Superior temporal gyrus (tissue), 1 donor: Measurements from ENCODE around the gene ALPK3.

Experiments used
- DNase-seq: peaks from one replicate; pipeline ENCODE4 v3.0.0-alpha.2; 2016; ENCODE audit errors: extremely low spot score

The ALPK3 gene

DNA sequence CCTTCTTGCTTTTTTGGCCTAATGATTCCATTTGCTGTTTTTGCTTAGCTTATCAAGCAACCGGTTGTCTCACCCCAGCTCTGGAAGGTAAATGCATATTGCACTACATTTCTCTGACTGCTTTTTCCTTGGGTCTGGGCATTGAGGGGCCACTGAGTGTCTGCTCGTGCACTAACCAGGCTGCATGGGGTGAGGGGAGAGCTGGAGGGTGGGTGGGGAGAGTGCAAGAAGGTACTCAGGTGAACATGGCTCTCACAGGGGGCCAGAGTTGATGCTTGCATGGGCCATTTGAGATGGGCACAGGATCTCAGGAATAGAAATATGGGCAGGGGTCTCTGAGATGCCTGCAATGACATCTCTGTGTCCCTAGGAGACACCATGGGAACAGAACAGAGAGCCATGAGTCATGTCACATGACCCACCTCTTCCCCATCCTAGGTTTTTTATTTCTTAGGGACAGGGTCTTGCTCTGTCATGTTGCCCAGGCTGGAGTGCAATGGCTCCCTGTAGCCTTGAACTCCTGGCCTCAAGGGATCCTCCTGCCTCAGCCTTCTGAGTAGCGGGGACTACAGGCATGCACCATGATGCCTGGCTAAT, 6.2 kb downstream of the ALPK3 start:
- no peak for DNase-seq

DNA sequence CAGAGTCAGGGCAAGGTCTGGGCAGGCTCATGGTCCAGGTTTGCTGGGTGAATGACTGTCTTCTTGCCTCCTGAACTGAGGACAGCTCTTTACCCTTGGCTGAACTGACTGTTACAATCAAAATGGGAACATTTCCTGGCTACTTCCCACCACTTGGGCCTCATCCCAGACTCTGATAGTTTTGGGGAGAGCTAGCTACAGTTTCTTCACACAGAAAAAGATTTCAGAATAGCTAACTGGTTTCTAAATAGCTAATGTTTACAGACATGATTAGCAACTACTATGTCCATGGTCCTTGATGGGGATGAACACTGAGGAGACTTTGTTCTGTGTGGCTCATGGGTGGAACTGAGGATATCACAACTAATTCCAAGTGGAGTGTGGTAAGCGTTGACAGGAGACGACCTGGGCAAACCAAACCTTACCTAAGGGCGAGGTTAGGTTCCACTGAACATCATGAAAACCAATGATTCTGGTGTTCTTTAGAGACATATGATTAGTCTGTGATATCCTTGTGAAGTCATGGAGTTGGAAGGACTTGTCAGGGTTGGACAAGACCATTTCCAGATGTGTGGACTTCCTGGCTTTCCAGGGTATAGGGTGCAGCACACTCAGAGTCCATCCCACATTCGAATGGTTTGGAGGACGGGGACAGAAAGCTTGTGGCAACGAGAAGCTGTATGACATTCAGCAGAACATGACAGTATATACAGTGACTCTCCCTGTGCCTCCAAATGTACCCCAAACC, 7.3 kb downstream of the ALPK3 start:
- peak; percentile 61 for DNase-seq

DNA sequence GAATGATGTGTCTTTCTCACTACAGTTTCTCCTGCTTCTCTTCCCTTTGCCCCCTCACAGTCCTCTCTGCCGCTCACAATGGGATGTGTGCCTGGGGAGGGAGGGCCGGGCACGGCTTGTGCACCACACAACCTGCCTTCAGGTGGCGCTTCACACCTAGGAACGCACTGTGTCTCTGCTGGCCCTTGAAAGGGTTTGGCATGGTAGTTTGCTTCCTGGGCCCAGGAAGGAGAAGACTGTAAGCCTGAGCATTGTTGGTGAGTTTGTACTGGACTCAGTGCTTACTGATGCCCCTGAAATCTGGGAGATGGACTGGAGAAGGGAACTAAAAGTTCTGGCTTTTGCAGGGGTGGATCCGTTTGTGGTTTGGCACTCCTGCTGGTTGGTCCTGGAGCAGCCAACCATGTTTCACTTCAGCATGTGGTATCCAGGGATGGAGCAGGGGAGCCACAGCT, 9.2 kb downstream of the ALPK3 start:
- DNase-seq = no peak

DNA sequence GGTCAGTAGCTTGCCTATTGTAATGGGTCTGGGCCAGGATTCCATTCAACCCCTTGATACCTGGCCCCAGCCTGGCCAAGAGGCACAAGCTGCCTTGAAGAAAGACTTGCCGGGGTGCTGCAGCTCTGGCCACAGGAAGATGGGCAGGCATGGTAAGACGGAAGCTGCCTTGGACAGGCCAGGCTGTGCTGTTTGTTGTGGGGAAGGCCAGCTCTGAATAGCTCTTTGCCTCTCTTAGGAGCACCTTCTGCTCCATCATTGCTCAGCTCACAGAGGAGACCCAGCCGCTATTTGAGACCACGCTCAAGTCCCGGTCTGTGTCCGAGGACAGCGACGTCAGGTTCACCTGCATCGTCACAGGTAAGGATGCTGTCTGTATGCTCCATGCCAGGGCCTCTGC, 10.1 kb downstream of the ALPK3 start:
- DNase-seq = no peak

DNA sequence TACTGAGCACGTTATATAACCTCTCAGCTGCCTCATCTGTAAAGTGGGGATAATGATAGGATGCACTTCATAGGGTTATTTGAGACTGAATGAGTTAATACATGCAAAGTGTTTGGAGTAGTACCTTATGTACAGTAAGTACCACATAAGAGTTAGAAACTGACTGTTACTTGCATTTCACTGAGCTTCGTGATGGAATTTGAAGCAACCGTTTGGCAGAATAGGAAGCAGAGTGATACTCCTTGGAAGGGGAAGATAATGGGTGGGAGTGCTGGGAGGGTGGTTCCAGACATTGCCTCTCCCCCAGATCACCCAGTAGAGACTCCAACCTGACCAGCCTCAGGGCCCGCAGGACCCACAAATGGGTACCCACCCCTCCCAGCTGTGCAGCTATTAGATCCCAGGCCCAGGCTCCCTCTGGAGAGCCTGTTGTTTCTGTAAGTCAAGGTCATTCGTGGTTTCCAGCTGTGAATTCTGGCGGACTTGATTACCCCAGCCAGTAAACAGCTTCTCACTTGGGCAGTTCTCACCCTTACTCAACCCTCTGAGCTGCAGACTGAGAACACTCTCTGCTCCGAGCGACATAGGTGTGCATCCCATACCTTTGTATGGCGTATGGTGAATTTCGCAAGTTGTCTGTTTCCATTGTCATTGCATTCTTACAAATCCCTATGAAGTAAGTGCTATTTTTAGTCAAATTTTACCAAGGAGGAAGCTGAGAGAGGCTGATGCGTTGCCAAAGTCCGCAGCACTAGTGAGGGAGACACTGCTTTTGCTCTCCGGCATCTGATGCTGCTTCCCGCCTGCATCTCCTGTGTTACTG, 11.1 kb downstream of the ALPK3 start:
- no peak for DNase-seq

DNA sequence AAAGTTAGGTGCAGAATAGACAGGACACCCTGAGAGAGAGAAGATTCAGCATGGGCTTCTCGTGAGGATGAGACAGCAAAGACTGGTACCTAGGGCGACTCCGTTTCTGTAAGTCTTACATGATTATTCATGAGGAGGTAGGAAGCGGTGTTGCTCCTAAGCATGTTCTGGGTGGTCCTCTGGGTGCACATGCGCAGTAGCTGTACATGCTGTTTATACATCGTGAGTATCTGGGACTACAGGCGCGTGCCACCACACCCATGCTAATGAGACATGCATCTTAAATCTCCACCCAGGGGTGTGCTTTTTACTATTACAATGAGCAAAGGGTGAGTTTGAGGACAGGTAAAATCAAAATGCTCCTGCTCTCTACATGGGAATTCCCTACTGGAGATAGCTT, 12.3 kb downstream of the ALPK3 start:
- no peak for DNase-seq

DNA sequence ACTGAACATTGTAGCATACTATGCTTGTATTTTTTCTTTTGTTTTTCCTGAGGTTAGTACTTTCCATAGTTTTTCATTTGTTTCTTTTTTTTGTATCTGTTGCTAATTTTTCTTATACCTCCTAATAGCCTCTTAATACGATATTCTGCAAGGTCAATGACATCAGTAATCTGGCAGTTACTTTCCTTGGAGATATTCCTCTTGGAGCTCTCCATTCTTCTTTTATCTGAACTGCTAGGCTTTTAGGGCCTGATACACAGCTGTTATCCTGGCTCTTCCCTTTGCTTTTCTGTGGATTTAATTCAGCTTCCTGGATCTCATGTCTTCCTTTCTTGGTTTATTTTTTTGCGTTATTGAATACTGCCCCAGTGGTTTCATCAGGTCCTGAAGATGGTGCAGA, 12.9 kb downstream of the ALPK3 start:
- DNase-seq = no peak

DNA sequence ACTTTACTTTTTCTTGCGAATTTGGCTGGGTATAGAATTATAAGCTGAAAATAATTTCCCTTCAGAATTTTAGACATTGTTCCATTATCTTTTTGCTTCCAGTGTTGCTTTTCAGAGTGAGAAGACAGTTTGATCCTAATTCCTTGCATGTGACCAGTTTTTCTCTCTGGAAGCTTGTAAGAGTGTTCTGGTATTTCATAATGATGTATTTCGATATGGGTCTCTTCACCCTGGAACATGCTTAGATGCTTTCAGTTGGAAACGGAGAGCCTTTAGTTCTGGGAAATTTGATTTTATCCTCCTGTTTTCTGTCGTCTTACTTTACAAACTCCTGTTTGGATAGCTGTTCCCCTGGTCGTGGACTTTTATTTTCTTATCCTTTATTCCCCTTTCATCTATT, 13.9 kb downstream of the ALPK3 start:
- DNase-seq = no peak

DNA sequence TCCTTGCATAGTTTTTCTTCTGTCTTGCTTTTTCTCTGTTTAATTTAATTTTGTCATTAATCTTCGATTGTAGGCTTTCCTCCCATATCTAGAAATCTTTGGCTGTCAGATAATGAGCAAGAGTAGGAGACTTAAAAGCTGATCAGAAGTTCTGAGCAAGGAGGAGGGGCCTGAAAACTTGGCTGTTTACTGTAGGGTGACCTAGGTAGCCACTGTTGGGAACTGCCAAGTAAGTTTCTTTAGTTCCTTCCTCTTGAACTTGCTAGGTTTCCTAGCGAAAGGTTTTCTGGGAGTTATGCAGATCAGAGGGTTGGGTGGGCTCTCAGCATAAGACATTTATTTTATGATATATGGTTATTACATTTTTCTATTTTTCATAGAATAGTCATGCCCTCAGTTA, 14.5 kb downstream of the ALPK3 start:
- DNase-seq = no peak

DNA sequence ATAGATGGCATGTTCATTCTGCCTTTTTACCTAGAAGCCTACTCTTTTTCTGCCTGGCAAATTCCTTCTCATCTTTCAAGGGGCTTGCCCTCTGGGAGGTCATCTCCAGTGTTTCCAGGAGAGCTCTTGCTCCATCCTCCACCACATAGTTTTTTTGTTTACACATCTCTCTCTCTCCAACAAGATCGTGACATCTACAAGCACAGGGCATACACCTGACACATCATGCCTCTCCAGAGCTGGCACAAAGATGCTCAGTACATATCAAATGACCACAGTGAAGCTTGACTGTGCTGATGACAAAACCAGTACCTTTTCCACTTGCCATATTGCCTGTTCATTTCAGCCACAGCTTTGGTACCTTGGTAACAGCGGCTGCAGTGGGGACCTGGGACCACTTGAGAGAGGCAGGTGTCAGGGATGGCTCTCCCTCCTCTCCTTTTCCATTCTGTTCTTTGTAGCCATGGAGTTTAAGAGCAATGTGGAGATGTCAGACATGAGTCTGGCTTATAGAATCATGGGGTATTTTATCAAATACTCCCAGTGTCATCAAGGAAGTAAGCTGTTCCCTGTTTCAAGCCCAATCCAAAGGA, 15.4 kb downstream of the ALPK3 start:
- DNase-seq = no peak

DNA sequence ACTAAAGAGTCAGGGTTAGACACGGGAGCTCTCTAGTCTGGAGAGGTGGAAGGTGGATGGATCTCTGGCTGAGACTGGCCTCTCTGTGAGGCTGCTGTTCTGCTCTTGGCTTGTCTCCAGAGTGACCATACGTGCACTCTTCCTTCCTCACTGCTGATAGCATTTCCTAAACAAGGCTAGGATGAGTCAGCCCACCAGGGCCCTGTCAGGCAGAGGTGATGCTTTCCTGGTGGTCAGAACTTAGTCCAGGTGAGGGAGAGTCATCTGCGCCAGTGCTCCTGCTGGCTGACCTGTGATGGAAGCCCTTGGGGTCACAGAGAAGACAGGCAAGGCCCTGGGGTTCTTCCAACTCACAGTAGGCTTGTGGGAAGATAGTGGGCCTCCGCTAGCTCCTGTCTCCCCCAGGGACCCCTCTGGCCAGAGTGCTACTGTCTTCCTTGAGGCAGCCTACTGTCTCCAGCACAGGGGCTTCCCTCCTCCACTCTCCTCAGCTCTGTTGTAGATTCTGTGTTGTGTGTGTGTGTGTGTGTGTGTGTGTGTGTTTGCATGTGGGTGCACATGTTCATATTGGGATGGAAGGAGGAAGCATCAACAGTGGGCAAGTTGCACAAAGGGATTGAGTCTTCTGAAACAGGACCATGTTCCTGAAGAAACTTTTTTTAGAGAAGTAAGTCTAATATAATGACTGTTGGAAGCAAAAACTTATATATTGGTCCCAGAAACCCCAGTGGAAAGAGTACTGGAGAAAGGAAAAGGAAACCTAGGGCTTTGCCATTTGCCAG, 16.5 kb downstream of the ALPK3 start:
- DNase-seq = no peak

DNA sequence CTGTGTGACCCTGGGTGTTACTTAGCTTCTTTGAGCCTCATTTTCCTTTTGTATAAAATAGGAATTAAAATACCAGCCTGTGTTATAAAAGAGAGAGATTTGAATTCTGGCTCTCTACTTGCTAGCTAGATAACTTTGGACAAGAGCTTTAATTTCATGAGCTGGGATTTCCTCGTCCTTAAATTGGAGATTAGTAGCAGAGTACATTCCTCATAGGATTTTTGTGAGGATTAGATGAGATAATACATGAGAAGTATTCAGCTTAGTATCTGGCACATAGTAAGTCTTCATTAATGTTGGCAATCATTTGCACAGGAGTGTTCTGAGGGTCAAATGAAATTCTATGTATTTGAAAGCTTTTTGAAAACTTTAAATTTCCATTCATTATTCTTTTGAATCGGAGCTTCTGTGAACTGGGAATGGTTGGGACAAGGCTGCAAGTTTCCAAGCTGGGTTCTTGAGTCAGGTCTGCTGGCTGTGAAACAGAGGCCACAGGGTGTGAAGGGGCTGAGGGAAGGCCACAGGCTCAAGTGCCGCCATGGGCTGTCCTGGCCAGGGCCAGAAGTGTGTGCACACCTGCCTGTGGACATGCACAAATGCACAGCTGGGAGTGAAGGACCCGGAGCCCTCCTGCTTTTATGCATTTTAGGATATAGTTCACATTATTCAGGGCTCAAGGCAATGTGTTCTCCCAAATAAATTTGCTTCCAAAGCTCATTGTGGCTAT, 17.2 kb downstream of the ALPK3 start:
- no peak for DNase-seq

DNA sequence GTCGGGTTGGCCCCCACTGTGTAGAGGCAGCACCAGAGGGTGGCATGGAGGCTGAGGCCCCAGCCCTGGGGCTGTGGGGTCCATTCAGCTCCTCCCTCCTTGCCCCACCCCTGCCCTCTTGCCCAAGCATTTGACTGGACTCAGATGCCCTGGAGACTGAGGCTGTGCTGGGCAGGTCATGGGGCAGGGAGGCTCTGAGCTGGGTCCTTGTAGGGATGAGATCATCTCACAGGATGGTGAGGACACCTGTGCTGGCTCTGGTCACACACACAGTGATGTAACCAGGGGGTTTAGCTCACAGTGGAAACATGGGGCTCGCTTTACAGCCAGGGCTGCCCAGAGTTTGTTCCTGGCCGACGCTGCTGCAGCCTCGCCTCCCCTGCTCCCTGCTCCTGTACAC, 17.8 kb downstream of the ALPK3 start:
- no peak for DNase-seq

DNA sequence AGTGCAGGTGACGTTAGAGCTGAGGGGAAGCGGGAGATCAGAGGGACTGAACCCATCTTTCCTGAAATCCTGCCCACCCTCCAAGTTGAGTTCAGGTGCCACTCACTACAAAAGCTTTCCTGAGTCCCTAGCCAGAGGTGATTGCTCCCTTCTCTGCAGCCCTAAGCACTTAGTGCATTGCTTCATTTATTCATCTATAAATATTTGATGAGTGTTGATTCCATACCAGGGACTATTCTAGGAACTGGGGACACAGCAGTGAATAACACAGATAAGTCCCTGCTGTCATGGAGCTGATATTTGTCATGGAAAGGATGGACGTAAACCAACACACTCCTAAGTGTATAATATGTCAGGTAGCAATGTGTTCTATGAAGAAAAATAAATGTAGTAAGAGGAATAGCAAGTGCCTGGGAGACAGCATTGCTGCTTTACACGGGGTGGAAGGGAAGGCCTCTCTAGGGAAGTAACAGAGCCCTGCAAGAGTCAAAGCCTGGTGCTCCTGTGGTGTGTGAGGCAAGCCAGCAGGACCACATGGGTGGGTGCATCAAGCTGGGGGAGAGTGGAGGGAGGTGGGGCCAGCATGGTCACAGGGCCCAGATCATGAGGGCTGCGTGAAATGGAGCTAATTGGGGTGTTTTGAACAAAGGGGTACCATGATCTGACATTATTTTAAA, 18.6 kb downstream of the ALPK3 start:
- no peak for DNase-seq

DNA sequence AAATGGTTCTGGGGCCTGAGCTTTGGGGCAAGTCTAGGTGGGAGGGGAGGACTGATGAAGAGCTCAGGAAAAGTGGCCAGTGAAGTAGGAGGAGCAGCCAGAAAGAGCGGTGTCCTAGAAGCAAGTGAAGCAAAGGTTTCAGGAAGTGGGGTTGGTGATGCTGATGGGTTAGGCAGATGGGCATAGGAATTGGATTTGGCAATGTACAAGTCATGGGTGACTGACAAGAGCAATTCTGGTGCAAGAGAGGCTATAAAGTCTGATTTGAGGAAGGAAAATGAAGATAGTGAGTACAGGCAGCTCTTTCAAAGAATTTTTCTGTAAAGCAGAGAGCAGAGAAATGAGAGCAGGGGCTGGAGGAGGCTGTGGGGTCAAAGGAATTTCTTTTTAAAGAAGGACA, 19.7 kb downstream of the ALPK3 start:
- no peak for DNase-seq

DNA sequence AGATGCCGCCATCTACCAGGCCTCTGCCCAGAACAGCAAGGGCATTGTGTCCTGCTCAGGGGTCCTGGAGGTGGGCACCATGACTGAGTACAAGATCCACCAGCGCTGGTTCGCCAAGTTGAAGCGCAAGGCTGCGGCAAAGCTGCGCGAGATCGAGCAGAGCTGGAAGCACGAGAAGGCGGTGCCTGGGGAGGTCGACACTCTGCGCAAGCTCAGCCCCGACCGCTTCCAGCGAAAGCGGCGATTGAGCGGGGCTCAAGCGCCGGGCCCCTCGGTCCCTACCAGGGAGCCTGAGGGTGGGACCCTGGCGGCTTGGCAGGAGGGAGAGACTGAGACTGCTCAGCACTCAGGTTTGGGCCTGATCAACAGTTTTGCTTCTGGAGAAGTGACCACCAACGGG, 22.6 kb downstream of the ALPK3 start:
- no peak for DNase-seq

DNA sequence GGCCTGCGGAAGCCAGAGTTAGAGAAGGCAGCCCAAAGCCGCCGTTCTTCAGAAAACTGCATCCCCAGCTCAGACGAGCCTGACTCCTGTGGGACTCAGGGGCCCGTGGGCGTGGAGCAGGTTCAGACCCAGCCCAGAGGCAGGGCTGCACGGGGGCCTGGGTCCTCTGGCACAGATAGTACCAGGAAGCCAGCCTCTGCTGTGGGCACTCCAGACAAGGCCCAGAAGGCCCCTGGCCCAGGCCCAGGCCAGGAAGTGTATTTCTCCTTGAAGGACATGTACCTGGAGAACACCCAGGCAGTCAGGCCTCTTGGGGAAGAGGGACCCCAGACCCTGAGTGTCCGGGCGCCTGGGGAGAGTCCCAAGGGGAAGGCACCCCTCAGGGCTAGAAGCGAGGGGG, 23.1 kb downstream of the ALPK3 start:
- no peak for DNase-seq

DNA sequence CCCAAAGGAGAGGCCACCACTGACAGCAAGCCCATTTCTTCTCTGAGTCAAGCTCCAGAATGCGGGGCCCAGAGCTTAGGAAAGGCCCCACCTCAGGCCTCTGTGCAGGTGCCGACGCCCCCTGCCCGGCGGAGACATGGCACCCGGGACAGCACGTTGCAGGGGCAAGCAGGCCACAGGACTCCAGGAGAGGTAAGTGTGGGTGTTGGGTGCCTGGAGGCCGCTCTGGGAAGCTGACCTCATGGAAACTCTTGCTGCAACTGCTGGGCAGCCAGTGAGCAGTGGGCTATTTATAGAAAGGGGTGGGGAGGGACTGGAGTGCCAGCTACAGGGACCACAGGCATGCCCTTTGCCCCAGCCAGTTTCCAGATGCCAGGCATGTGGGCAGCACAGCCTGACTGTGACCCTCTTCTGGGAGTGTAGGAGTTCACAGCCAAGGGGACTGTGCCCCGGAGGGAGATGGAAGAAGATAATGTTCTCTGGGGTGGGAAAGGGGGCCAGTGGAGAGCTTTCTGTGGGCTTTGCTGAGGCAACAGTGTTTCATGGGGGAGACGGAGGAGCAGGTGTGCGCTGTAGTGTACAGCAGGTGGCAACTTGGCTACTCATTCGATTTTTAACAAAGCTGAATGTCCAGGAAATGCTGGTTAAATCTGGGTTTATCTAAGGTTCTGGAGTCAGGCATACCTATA, 23.7 kb downstream of the ALPK3 start:
- no peak for DNase-seq

DNA sequence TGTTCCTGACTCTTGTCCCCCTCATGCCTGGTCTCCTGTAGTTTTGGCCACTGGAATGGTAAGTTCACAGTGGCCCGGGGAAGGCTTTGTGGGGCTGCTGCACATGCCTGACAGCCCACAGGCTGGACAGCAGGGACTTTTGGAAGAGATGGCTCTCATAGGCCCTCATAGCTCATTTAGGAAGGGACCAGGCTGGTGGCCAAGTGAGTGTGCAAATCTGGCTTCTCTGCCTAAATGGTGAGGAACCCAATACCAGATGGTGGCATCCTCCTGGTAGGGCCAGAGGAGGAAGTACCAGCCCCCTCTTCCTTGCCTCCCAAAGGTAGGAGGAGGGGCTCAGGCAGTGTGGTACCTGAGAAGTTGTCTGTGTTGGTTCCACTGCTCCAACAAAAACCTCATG, 25.6 kb downstream of the ALPK3 start:
- no peak for DNase-seq

DNA sequence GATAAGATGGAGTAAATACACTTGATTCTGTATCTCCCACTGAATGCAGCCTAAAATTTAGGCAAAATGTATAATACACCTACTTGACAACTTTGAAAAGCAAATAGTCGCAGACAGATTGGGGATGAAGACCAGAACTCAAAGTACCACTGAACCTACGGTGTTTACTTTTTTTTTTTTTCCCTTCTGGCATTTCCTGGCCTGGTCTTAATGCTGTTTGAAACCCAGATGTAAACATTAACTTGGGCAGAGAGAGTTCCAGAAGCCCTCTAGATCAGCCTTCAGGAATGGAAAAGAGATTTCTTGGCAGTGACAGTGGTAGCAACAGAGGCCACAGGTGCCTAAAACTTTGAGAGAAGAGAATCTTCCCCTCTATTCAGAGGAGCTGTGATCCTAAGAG, 27.8 kb downstream of the ALPK3 start:
- DNase-seq = no peak
